Measurements from ENCODE around the gene EIF4G2. TPM values are rescaled to one million over a fixed set of nuclear protein-coding genes. Genes with fewer than 3 reads are reported as not detected.
A peak's percentile ranks its signal among the peaks of the same experiment; 100 is the strongest.

EIF4G2 gene
- total RNA-seq, 1 experiment from 2014 or later: 2,422 TPM

GRCh38 chr11:10771457-10771856 lies 37.3 kb downstream of the EIF4G2 start:
- Histone ChIP-seq H3K4me3 (ENCODE audit: low read depth in 2 of 2, low read length in 2 of 2) (no peak overlapping the region), H3K36me3 (ENCODE audit: control insufficient read depth, insufficient read depth, low read length) (peaks cover 42% of the 10 kb centered on the region), H3K27ac (ENCODE audit: low read length) (no peak overlapping the region), H3K27me3 (ENCODE audit: control insufficient read depth, insufficient read depth, low read length) (no peaks in the 10 kb centered on the region), H3K9me3 (ENCODE audit: control insufficient read depth, insufficient read depth, low read depth, low read length) (no peaks in the 10 kb centered on the region), H3K4me1 (ENCODE audit: control insufficient read depth, insufficient read depth, low read length) (no peaks in the 10 kb centered on the region)
- DNase-seq (ENCODE audit: low read depth, low spot score): no peak
- in situ Hi-C loops (cut with HindIII; ENCODE audit: low pct_unique_long_range_greater_than_20kb, low sequenced_read_pairs) (no loop called here), intact Hi-C loops (cut with micrococcal nuclease; ENCODE audit: unreplicated experiment) (loop anchor here (10.0 kb wide), 1 partner anchor 1013 kb away; no protein-coding TSS in a partner anchor)
- ChIA-PET CTCF (interaction anchor here (1.2 kb wide), 1 partner anchor 239 kb away, joined by 3 read pairs; no protein-coding TSS in a partner anchor), POLR2A (no interaction called here)
- ATAC-seq: no peak
- BruUV-seq (replicated peaks): no TSS peak
- TF ChIP-seq, protein P1, sequence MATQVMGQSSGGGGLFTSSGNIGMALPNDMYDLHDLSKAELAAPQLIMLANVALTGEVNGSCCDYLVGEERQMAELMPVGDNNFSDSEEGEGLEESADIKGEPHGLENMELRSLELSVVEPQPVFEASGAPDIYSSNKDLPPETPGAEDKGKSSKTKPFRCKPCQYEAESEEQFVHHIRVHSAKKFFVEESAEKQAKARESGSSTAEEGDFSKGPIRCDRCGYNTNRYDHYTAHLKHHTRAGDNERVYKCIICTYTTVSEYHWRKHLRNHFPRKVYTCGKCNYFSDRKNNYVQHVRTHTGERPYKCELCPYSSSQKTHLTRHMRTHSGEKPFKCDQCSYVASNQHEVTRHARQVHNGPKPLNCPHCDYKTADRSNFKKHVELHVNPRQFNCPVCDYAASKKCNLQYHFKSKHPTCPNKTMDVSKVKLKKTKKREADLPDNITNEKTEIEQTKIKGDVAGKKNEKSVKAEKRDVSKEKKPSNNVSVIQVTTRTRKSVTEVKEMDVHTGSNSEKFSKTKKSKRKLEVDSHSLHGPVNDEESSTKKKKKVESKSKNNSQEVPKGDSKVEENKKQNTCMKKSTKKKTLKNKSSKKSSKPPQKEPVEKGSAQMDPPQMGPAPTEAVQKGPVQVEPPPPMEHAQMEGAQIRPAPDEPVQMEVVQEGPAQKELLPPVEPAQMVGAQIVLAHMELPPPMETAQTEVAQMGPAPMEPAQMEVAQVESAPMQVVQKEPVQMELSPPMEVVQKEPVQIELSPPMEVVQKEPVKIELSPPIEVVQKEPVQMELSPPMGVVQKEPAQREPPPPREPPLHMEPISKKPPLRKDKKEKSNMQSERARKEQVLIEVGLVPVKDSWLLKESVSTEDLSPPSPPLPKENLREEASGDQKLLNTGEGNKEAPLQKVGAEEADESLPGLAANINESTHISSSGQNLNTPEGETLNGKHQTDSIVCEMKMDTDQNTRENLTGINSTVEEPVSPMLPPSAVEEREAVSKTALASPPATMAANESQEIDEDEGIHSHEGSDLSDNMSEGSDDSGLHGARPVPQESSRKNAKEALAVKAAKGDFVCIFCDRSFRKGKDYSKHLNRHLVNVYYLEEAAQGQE (IDR thresholded peaks at IDR 0.05; ENCODE audit: insufficient read depth in 1 of 2, low read depth in 2 of 2, low read length in 1 of 2): no peak
- no peak for TF ChIP-seq SIN3A (IDR thresholded peaks at IDR 0.05; ENCODE audit: borderline replicate concordance, insufficient read depth, low read depth, low read length)
- TF ChIP-seq, protein P2, sequence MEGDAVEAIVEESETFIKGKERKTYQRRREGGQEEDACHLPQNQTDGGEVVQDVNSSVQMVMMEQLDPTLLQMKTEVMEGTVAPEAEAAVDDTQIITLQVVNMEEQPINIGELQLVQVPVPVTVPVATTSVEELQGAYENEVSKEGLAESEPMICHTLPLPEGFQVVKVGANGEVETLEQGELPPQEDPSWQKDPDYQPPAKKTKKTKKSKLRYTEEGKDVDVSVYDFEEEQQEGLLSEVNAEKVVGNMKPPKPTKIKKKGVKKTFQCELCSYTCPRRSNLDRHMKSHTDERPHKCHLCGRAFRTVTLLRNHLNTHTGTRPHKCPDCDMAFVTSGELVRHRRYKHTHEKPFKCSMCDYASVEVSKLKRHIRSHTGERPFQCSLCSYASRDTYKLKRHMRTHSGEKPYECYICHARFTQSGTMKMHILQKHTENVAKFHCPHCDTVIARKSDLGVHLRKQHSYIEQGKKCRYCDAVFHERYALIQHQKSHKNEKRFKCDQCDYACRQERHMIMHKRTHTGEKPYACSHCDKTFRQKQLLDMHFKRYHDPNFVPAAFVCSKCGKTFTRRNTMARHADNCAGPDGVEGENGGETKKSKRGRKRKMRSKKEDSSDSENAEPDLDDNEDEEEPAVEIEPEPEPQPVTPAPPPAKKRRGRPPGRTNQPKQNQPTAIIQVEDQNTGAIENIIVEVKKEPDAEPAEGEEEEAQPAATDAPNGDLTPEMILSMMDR (IDR thresholded peaks at IDR 0.05): no peak
- no peak for TF ChIP-seq POLR2AphosphoS5 (IDR thresholded peaks at IDR 0.05; ENCODE audit: low read depth, low read length)
- TF ChIP-seq TCF7L2 (IDR thresholded peaks at IDR 0.05; ENCODE audit: low read depth, low read length): no peak

GRCh38 chr11:10770626-10771254 lies 38.0 kb downstream of the EIF4G2 start:
- BruUV-seq (replicated peaks): no TSS peak
- DNase-seq (ENCODE audit: low read depth, low spot score) (peak; percentile 51), ATAC-seq (peak; percentile 92)
- H3K27me3 ChIP-seq (ENCODE audit: control insufficient read depth, insufficient read depth, low read length): no peaks in the 10 kb centered on the region
- CTCF ChIA-PET: interaction anchor here (0.6 to 1.3 kb wide), 16 partner anchors 10 to 1017 kb away, joined by 3 to 10 read pairs (median 4); no protein-coding TSS in a partner anchor
- no peak for TF ChIP-seq TCF7L2 (IDR thresholded peaks at IDR 0.05; ENCODE audit: low read depth, low read length)
- TF ChIP-seq, protein P1 (IDR thresholded peaks at IDR 0.05; ENCODE audit: insufficient read depth in 1 of 2, low read depth in 2 of 2, low read length in 1 of 2): no peak
- TF ChIP-seq, protein P2 (IDR thresholded peaks at IDR 0.05): peak; percentile 96
- H3K27ac ChIP-seq (ENCODE audit: low read length): no peak overlapping the region
- in situ Hi-C loops (cut with HindIII; ENCODE audit: low pct_unique_long_range_greater_than_20kb, low sequenced_read_pairs): no loop called here
- intact Hi-C loops (cut with micrococcal nuclease; ENCODE audit: unreplicated experiment): loop anchor here (10.0 kb wide), 1 partner anchor 1014 kb away; no protein-coding TSS in a partner anchor
- POLR2A ChIA-PET: interaction anchor here (0.7 to 0.8 kb wide), 2 partner anchors 9 to 26 kb away, joined by 3 read pairs; no protein-coding TSS in a partner anchor
- H3K4me3 ChIP-seq (ENCODE audit: low read depth in 2 of 2, low read length in 2 of 2): no peak overlapping the region
- H3K4me1 ChIP-seq (ENCODE audit: control insufficient read depth, insufficient read depth, low read length): no peaks in the 10 kb centered on the region
- no peaks in the 10 kb centered on the region for H3K9me3 ChIP-seq (ENCODE audit: control insufficient read depth, insufficient read depth, low read depth, low read length)
- H3K36me3 ChIP-seq (ENCODE audit: control insufficient read depth, insufficient read depth, low read length): peaks cover 46% of the 10 kb centered on the region

Data from Panc1 (cell line).